Esophagus squamous epithelium (tissue), 5 donors: ENCODE results near the gene SYNRG. TPM values are rescaled to one million over a fixed set of nuclear protein-coding genes. Genes with fewer than 3 reads are reported as not detected.

Experiments
- DNase-seq: peaks from one replicate; lab custom pipeline; 2025; lab: John Stamatoyannopoulos, UW
- H3K27ac ChIP-seq, 4 donors: fragments of 200-600 bp; sonication (generic); one replicate each; pipeline ENCODE4 v1.5.1; 2016 to 2019; ENCODE audit warnings: mild to moderate bottlenecking in 1 of 4
- H3K27me3 ChIP-seq, 4 donors: fragments of 200-600 bp; sonication (generic); 1 replicate in 3 of 4; 2 replicates in 1 of 4; pipeline versions ENCODE4 v1.5.1 to v1.6.0; 2017 to 2021; ENCODE audit warnings: antibody characterized with exemption in 1 of 4
- H3K36me3 ChIP-seq, 3 donors: fragments of 200-600 bp; sonication (generic); one replicate each; pipeline ENCODE4 v1.5.1; 2016 to 2019
- H3K4me1 ChIP-seq, 3 donors: fragments of 200-600 bp; sonication (generic); one replicate each; pipeline ENCODE4 v1.5.1; 2017 to 2019
- H3K4me3 ChIP-seq, 4 donors: fragments of 200-600 bp; sonication (generic); 1 replicate in 3 of 4; 2 replicates in 1 of 4; pipeline ENCODE4 v1.5.1; 2016 to 2019; ENCODE audit warnings: mild to moderate bottlenecking in 2 of 4, moderate library complexity in 1 of 4
- H3K9me3 ChIP-seq, 3 donors: fragments of 200-600 bp; sonication (generic); one replicate each; pipeline ENCODE4 v1.5.1; 2016 to 2019
- POLR2A ChIP-seq, 4 donors: fragments of 450-650 bp; IDR thresholded peaks; one replicate each; pipeline ENCODE4 v1.6.1; 2017; ENCODE audit warnings: antibody characterized with exemption in 4 of 4, mild to moderate bottlenecking in 4 of 4, moderate library complexity in 3 of 4
- WGBS, 2 donors: methylation state at CpG; one replicate each; pipeline ENCODE4 v1.1.5; 2018; 5-methylcytosine and 5-hydroxymethylcytosine counted together
- intact Hi-C: fragments of 100-400 bp; cut with DNase I; formaldehyde crosslinking; loops from one replicate; pipeline ENCODE4 v1.15.0; 2022
- total RNA-seq, 4 donors: library from RNA; depleted of rRNA; stranded (reverse); fragments of >200 nt; gene quantifications; one replicate each; pipeline ENCODE4 v1.1.0, GENCODE V29; 2016
- TF ChIP-seq, protein P1 (sequence below), 6 experiments: fragments of 450-650 bp in 4 of 6; fragments of 200-600 bp in 2 of 6; sonication (generic) in 2 of 6; IDR thresholded peaks; one replicate each; pipeline ENCODE4 v1.5.1; 2016 to 2019; ENCODE audit warnings: antibody characterized with exemption in 6 of 6, mild to moderate bottlenecking in 4 of 6, moderate library complexity in 4 of 6
- donor health status: DM: yes; HTN: yes; CAD: no.

SYNRG gene
- total RNA-seq, 4 donors from 2014 or later, result 16.5 to 24.2 (median 21.3) TPM

DNA sequence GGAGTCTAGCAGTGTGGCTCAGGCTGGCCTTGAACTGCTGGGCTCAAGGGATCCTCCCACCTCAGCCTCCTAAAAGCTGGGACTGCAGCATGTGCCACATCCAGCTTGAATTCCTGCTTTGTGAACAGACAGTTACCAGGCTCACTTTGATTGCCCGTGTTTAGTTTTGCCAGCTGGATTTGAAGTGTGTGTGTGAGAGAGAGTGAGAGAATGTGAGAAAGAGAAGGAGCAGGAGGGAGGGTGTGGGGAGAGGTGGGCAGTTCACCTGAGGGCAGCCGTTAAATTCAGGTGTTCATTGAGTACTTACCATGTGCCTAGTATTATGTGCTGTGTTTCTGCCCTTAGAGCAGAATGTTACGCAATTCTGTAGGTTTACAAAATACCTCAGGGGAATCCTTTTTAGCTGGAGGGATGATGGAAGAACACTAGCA, 114.8 kb downstream of the SYNRG start:
- Histone ChIP-seq H3K4me3 (no peak overlapping the region), H3K27ac (peak overlapping the region in 1 of 4 donors; percentile 5), H3K9me3 (no peaks in the 10 kb centered on the region), H3K27me3 (no peaks in the 10 kb centered on the region), H3K36me3 (no peaks in the 10 kb centered on the region), H3K4me1 (peaks cover 11 to 53% (median 16%) of the 10 kb centered on the region in 3 donors)
- intact Hi-C loops, result no loop called here
- TF ChIP-seq, protein P1, sequence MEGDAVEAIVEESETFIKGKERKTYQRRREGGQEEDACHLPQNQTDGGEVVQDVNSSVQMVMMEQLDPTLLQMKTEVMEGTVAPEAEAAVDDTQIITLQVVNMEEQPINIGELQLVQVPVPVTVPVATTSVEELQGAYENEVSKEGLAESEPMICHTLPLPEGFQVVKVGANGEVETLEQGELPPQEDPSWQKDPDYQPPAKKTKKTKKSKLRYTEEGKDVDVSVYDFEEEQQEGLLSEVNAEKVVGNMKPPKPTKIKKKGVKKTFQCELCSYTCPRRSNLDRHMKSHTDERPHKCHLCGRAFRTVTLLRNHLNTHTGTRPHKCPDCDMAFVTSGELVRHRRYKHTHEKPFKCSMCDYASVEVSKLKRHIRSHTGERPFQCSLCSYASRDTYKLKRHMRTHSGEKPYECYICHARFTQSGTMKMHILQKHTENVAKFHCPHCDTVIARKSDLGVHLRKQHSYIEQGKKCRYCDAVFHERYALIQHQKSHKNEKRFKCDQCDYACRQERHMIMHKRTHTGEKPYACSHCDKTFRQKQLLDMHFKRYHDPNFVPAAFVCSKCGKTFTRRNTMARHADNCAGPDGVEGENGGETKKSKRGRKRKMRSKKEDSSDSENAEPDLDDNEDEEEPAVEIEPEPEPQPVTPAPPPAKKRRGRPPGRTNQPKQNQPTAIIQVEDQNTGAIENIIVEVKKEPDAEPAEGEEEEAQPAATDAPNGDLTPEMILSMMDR (IDR thresholded peaks at IDR 0.05), result no peak
- no peak for TF ChIP-seq POLR2A (IDR thresholded peaks at IDR 0.05)
- 44 to 62% methylated on average over 3 of the region's 3 CpGs for whole genome bisulfite sequencing, 2 donors
- no peak for DNase-seq

DNA sequence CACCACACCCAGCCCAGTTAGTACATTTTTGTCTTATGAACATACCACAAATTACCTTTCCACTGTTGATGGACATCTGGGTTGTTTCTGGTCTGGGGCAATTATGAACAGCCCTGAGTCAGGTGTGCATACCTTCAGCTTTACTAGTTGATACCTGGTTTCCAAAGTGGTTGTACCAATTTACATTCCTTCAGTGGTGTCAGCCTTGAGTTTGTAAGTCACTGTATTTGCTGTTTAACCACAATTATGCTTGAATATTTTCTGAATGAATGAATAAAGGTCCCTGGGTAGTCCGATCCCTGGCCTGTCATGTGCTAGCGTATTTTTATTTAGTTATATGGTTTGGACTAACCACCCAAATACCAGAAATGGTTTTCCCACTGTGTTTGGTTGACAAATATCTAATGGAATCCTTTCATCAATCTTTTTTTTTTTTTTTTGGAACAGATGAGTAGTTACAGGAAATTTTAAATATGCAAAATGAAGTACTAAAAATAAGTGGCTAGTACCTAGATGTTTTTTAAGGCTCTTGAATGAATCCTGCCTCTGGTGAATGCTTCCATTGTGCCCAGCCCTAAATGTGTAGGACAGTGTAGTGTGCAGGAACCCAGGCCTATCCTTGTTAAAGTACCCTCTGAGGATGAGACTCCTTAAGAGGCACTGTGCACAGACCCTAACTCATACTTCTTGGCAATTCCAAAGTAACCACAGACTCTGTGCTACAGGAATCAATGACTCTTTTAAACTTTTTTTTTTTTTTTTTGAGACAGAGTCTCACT, 115.8 kb downstream of the SYNRG start:
- no peaks in the 10 kb centered on the region for H3K36me3 ChIP-seq
- WGBS, 2 donors, result 72 to 77% methylated on average over 2 of the region's 2 CpGs
- TF ChIP-seq POLR2A (IDR thresholded peaks at IDR 0.05), result no peak
- TF ChIP-seq, protein P1 (IDR thresholded peaks at IDR 0.05), result no peak
- no peaks in the 10 kb centered on the region for H3K27me3 ChIP-seq
- peaks cover 11 to 63% (median 18%) of the 10 kb centered on the region in 3 donors for H3K4me1 ChIP-seq
- no peak overlapping the region for H3K27ac ChIP-seq
- H3K4me3 ChIP-seq, result no peak overlapping the region
- intact Hi-C loops, result no loop called here
- no peak for DNase-seq
- no peaks in the 10 kb centered on the region for H3K9me3 ChIP-seq

GRCh38 chr17:37492167-37492566, 117.1 kb downstream of the SYNRG start:
- H3K27ac ChIP-seq, result peak overlapping the region; percentile 90 to 97 (median 92)
- peak overlapping the region in 2 of 4 donors; percentile 84 to 91 for H3K4me3 ChIP-seq
- no peak for DNase-seq
- H3K36me3 ChIP-seq, result no peaks in the 10 kb centered on the region
- H3K27me3 ChIP-seq, result no peaks in the 10 kb centered on the region
- intact Hi-C loops, result no loop called here
- no peak for TF ChIP-seq POLR2A (IDR thresholded peaks at IDR 0.05)
- TF ChIP-seq, protein P1 (IDR thresholded peaks at IDR 0.05), result no peak
- H3K4me1 ChIP-seq, result peaks cover 19 to 76% (median 26%) of the 10 kb centered on the region in 3 donors
- WGBS, 2 donors, result 23 to 24% methylated on average over 4 of the region's 4 CpGs
- H3K9me3 ChIP-seq, result no peaks in the 10 kb centered on the region

DNA sequence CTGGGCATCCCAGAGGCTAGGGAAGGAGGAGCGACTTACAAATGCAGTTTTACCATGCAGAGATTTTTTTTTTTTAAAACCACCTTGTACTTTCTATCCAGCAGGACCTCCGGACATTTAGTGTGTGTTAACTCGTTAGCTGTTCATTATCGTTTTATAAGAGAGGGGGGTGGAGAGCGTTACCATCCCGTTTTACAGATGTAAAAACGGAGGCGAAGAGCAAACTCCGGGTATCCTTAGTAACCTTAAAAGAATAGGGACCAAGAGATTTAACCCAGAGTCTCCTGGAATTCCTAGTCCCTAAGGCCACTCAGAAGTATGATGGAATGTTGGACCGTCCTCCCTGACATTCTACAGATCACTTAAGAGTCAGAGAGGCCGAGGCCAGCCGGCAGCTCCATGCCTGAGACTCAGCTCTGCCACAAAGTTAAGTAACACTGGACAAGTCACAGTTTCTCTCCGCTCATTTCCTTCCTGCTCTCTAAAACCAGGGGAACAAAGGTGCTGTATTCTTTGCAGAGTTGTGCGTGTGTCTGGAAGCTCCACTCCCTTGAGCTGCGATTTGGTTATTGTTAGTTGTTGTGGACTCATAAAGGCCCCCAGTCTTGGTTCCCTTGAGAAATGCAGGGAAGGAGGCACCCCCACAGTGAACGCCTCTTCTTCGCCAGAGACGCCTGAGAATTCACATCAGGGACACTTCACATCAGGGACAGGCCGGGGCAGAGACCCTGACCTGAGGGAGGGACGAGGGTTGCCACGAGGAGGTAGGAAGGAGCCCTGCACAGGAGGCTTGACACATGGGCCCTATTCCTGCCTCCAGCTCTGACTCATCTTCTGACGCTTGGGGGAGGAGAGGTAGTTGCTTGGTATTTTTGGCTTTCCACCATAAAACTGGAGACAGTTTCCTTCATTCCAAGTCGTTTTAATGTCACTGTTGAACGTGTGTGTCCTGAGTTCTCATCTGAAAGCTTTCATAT, 118.3 kb downstream of the SYNRG start:
- Histone ChIP-seq H3K27ac (peak overlapping the region; percentile 90 to 97 (median 92)), H3K4me1 (peaks cover 19 to 76% (median 26%) of the 10 kb centered on the region in 3 donors), H3K36me3 (no peaks in the 10 kb centered on the region), H3K4me3 (peak overlapping the region; percentile 74 to 91 (median 84)), H3K9me3 (no peaks in the 10 kb centered on the region), H3K27me3 (no peaks in the 10 kb centered on the region)
- intact Hi-C loops, result no loop called here
- peak in 1 of 4 donors; percentile 31 for TF ChIP-seq POLR2A (IDR thresholded peaks at IDR 0.05)
- TF ChIP-seq, protein P1 (IDR thresholded peaks at IDR 0.05), result no peak
- 5 to 11% methylated on average over 18 of the region's 24 CpGs for WGBS, 2 donors
- DNase-seq, result no peak
